Measurements from ENCODE around the gene MCM6. TPM values are rescaled to one million over a fixed set of nuclear protein-coding genes. Genes with fewer than 3 reads are reported as not detected.

The MCM6 gene
- total and polyA plus RNA-seq, 2 experiments from 2014 or later = 74.7 to 133 TPM

DNA sequence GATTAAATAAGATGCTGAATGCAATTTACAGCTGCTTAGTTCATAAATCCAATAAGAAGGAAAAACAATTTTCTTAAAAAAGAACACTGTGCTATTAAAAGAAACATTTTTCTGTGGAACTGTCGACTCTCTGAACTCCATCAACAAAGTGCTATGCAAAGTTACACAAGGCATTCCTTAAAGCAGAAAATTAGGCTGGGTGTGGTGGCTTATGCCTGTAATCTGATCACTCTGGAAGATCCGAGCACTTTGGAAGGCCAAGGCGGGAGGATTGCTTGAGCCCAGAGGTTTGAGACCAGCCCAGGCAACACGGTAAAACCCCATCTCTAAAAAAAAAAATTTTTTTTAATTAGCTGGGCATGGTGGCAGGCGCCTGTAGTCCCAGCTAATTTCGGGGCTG is 13.0 kb downstream of the MCM6 start:
- Histone ChIP-seq H3K4me1 (ENCODE audit: insufficient read depth) (no peaks in the 10 kb centered on the region), H3K27me3 (ENCODE audit: insufficient read depth) (no peaks in the 10 kb centered on the region), H4K20me1 (replicated peaks; ENCODE audit: insufficient read depth) (peaks cover 17% of the 10 kb centered on the region; the same call in 1 of the 2 replicates), H3K79me2 (replicated peaks; ENCODE audit: insufficient read depth) (peaks cover 9% of the 10 kb centered on the region), H3K4me2 (no peak overlapping the region), H3K4me3 (no peak overlapping the region), H3F3A (replicated peaks; ENCODE audit: low read depth) (peaks cover 8% of the 10 kb centered on the region; the same call in 1 of the 2 replicates), H3K27ac (ENCODE audit: low read depth) (no peak overlapping the region), H2AFZ (no peak overlapping the region), H3K9me2 (ENCODE audit: insufficient read depth) (no peaks in the 10 kb centered on the region), H3K36me3 (ENCODE audit: insufficient read depth) (peaks cover 88% of the 10 kb centered on the region)
- Mint-ChIP-seq H3K36me3 (ENCODE audit: low read depth) (peaks cover 94% of the 10 kb centered on the region), H3K4me3 (no peak overlapping the region), H3K27me3 (ENCODE audit: insufficient read depth, low read depth, poor library complexity) (no peaks in the 10 kb centered on the region), H3K27ac (no peak overlapping the region), H3K9me3 (no peaks in the 10 kb centered on the region; the same call in 2 of the 3 replicates), H3K4me1 (no peaks in the 10 kb centered on the region)
- TF ChIP-seq JUNB (IDR thresholded peaks at IDR 0.05; ENCODE audit: unreplicated experiment) (no peak), ZNF114 (CRISPR knock-in tag; IDR thresholded peaks at IDR 0.05) (no peak), CREB1 (CRISPR knock-in tag; IDR thresholded peaks at IDR 0.05; ENCODE audit: low read depth) (no peak), NANOG (IDR thresholded peaks at IDR 0.05; ENCODE audit: borderline replicate concordance) (no peak), ZNF331 (CRISPR knock-in tag; IDR thresholded peaks at IDR 0.05; ENCODE audit: low read depth) (no peak), EZH2phosphoT487 (IDR thresholded peaks at IDR 0.05; ENCODE audit: unreplicated experiment) (no peak), EZH2 (IDR thresholded peaks at IDR 0.05; ENCODE audit: low read depth, unreplicated experiment) (no peak), STAT1 (IDR thresholded peaks at IDR 0.05; ENCODE audit: unreplicated experiment) (no peak), POLR2AphosphoS5 (IDR thresholded peaks at IDR 0.05; ENCODE audit: low read depth) (no peak)
- TF ChIP-seq, protein P1, sequence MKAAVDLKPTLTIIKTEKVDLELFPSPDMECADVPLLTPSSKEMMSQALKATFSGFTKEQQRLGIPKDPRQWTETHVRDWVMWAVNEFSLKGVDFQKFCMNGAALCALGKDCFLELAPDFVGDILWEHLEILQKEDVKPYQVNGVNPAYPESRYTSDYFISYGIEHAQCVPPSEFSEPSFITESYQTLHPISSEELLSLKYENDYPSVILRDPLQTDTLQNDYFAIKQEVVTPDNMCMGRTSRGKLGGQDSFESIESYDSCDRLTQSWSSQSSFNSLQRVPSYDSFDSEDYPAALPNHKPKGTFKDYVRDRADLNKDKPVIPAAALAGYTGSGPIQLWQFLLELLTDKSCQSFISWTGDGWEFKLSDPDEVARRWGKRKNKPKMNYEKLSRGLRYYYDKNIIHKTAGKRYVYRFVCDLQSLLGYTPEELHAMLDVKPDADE (IDR thresholded peaks at IDR 0.05) = no peak
- TF ChIP-seq, protein P2, sequence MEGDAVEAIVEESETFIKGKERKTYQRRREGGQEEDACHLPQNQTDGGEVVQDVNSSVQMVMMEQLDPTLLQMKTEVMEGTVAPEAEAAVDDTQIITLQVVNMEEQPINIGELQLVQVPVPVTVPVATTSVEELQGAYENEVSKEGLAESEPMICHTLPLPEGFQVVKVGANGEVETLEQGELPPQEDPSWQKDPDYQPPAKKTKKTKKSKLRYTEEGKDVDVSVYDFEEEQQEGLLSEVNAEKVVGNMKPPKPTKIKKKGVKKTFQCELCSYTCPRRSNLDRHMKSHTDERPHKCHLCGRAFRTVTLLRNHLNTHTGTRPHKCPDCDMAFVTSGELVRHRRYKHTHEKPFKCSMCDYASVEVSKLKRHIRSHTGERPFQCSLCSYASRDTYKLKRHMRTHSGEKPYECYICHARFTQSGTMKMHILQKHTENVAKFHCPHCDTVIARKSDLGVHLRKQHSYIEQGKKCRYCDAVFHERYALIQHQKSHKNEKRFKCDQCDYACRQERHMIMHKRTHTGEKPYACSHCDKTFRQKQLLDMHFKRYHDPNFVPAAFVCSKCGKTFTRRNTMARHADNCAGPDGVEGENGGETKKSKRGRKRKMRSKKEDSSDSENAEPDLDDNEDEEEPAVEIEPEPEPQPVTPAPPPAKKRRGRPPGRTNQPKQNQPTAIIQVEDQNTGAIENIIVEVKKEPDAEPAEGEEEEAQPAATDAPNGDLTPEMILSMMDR (conservative IDR thresholded peaks at IDR 0.05; ENCODE audit: low read depth in 2 of 2) = no peak
- TF ChIP-seq, protein P3, sequence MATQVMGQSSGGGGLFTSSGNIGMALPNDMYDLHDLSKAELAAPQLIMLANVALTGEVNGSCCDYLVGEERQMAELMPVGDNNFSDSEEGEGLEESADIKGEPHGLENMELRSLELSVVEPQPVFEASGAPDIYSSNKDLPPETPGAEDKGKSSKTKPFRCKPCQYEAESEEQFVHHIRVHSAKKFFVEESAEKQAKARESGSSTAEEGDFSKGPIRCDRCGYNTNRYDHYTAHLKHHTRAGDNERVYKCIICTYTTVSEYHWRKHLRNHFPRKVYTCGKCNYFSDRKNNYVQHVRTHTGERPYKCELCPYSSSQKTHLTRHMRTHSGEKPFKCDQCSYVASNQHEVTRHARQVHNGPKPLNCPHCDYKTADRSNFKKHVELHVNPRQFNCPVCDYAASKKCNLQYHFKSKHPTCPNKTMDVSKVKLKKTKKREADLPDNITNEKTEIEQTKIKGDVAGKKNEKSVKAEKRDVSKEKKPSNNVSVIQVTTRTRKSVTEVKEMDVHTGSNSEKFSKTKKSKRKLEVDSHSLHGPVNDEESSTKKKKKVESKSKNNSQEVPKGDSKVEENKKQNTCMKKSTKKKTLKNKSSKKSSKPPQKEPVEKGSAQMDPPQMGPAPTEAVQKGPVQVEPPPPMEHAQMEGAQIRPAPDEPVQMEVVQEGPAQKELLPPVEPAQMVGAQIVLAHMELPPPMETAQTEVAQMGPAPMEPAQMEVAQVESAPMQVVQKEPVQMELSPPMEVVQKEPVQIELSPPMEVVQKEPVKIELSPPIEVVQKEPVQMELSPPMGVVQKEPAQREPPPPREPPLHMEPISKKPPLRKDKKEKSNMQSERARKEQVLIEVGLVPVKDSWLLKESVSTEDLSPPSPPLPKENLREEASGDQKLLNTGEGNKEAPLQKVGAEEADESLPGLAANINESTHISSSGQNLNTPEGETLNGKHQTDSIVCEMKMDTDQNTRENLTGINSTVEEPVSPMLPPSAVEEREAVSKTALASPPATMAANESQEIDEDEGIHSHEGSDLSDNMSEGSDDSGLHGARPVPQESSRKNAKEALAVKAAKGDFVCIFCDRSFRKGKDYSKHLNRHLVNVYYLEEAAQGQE (IDR thresholded peaks at IDR 0.05; ENCODE audit: unreplicated experiment) = no peak
- TF ChIP-seq, protein P4, sequence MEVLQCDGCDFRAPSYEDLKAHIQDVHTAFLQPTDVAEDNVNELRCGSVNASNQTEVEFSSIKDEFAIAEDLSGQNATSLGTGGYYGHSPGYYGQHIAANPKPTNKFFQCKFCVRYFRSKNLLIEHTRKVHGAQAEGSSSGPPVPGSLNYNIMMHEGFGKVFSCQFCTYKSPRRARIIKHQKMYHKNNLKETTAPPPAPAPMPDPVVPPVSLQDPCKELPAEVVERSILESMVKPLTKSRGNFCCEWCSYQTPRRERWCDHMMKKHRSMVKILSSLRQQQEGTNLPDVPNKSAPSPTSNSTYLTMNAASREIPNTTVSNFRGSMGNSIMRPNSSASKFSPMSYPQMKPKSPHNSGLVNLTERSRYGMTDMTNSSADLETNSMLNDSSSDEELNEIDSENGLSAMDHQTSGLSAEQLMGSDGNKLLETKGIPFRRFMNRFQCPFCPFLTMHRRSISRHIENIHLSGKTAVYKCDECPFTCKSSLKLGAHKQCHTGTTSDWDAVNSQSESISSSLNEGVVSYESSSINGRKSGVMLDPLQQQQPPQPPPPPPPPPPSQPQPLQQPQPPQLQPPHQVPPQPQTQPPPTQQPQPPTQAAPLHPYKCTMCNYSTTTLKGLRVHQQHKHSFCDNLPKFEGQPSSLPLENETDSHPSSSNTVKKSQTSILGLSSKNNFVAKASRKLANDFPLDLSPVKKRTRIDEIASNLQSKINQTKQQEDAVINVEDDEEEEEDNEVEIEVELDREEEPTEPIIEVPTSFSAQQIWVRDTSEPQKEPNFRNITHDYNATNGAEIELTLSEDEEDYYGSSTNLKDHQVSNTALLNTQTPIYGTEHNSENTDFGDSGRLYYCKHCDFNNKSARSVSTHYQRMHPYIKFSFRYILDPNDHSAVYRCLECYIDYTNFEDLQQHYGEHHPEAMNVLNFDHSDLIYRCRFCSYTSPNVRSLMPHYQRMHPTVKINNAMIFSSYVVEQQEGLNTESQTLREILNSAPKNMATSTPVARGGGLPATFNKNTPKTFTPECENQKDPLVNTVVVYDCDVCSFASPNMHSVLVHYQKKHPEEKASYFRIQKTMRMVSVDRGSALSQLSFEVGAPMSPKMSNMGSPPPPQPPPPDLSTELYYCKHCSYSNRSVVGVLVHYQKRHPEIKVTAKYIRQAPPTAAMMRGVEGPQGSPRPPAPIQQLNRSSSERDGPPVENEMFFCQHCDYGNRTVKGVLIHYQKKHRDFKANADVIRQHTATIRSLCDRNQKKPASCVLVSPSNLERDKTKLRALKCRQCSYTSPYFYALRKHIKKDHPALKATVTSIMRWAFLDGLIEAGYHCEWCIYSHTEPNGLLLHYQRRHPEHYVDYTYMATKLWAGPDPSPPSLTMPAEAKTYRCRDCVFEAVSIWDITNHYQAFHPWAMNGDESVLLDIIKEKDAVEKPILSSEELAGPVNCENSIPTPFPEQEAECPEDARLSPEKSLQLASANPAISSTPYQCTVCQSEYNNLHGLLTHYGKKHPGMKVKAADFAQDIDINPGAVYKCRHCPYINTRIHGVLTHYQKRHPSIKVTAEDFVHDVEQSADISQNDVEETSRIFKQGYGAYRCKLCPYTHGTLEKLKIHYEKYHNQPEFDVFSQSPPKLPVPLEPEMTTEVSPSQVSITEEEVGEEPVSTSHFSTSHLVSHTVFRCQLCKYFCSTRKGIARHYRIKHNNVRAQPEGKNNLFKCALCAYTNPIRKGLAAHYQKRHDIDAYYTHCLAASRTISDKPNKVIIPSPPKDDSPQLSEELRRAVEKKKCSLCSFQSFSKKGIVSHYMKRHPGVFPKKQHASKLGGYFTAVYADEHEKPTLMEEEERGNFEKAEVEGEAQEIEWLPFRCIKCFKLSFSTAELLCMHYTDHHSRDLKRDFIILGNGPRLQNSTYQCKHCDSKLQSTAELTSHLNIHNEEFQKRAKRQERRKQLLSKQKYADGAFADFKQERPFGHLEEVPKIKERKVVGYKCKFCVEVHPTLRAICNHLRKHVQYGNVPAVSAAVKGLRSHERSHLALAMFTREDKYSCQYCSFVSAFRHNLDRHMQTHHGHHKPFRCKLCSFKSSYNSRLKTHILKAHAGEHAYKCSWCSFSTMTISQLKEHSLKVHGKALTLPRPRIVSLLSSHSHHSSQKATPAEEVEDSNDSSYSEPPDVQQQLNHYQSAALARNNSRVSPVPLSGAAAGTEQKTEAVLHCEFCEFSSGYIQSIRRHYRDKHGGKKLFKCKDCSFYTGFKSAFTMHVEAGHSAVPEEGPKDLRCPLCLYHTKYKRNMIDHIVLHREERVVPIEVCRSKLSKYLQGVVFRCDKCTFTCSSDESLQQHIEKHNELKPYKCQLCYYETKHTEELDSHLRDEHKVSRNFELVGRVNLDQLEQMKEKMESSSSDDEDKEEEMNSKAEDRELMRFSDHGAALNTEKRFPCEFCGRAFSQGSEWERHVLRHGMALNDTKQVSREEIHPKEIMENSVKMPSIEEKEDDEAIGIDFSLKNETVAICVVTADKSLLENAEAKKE (CRISPR knock-in tag; IDR thresholded peaks at IDR 0.05) = no peak
- ATAC-seq (no peak), DNase-seq (ENCODE audit: low spot score) (no peak)
